ENCODE measurements around the gene HOXB6.

GRCh38 chr17:48606892-48607614 lies 2.3 kb upstream of the HOXB6 start:
- TF ChIP-seq EZH2 (IDR thresholded peaks at IDR 0.05) = no peak
- no peak for TF ChIP-seq POLR2AphosphoS5 (IDR thresholded peaks at IDR 0.05; ENCODE audit: borderline replicate concordance, low read depth, low read length)
- no peak for TF ChIP-seq FOXP2 (optimal IDR thresholded peaks at IDR 0.05; ENCODE audit: control extremely low read depth, extremely low read length, insufficient read depth)

All from SK-N-MC (cell line).